Anterior cingulate cortex (tissue), 58 donors: ENCODE measurements around the gene OR2W1.

ENCODE experiments used
- DNase-seq, 58 donors: peaks; one replicate each; lab custom pipeline; 2025; lab: John Stamatoyannopoulos, UW

The OR2W1 gene

GRCh38 chr6:29045075-29045474 lies at the start of gene OR2W1:
OR2W1 (minus strand) TSS chr6:29045175; CDS start chr6:29045175, 0 bp downstream.
- DNase-seq: no peak

- DNase-seq: no peak
Observed at GRCh38 chr6:29092957-29093356, 48.0 kb upstream of the OR2W1 start.

GRCh38 chr6:29087213-29087612 lies 42.2 kb upstream of the OR2W1 start, which contains the start of gene OR2B3:
OR2B3 (minus strand) TSS chr6:29087313; CDS start chr6:29087248, 65 bp downstream.
- DNase-seq: no peak

- no peak for DNase-seq
Observed at GRCh38 chr6:29082457-29082856, 37.5 kb upstream of the OR2W1 start.

- no peak for DNase-seq
Observed at GRCh38 chr6:29081312-29081711, 36.3 kb upstream of the OR2W1 start.

GRCh38 chr6:29079203-29079602 lies 34.2 kb upstream of the OR2W1 start:
- no peak for DNase-seq

- no peak for DNase-seq
Observed at GRCh38 chr6:29071831-29072723, 27.1 kb upstream of the OR2W1 start.

GRCh38 chr6:29051680-29052079 lies 6.7 kb upstream of the OR2W1 start:
- no peak for DNase-seq

GRCh38 chr6:29035951-29036350 lies 9.0 kb downstream of the OR2W1 start:
- no peak for DNase-seq

- no peak for DNase-seq
Observed at GRCh38 chr6:29028821-29029220, 16.2 kb downstream of the OR2W1 start.

GRCh38 chr6:29025927-29026585 lies 18.9 kb downstream of the OR2W1 start:
- no peak for DNase-seq

GRCh38 chr6:29021434-29021833 lies 23.5 kb downstream of the OR2W1 start:
- no peak for DNase-seq

- DNase-seq: no peak
Observed at GRCh38 chr6:29019629-29020028, 25.3 kb downstream of the OR2W1 start.

- DNase-seq: no peak
Observed at GRCh38 chr6:29017428-29017802, 27.6 kb downstream of the OR2W1 start.

GRCh38 chr6:29016559-29017427 lies 28.2 kb downstream of the OR2W1 start:
- DNase-seq: peak in 48 of 58 donors; percentile 2 to 80 (median 32)

- no peak for DNase-seq
Observed at GRCh38 chr6:29014729-29015608, 30.0 kb downstream of the OR2W1 start.

GRCh38 chr6:29011276-29011734 lies 33.7 kb downstream of the OR2W1 start:
- peak in 23 of 58 donors; percentile 1 to 44 (median 16) for DNase-seq

GRCh38 chr6:29009358-29009757 lies 35.6 kb downstream of the OR2W1 start:
- no peak for DNase-seq

GRCh38 chr6:29008089-29008488 lies 36.9 kb downstream of the OR2W1 start:
- DNase-seq: no peak
